HG03575 (cell line): ENCODE measurements around the gene SLC23A2.

ENCODE experiments used
- ATAC-seq: cut with Tn5 transposase; IDR thresholded peaks from one replicate; pipeline ENCODE4 v1.9.1; 2021; ENCODE audit not compliant: unreplicated experiment, insufficient number of reproducible peaks, low FRiP score; ENCODE audit errors: extremely low read depth

Gene SLC23A2

DNA sequence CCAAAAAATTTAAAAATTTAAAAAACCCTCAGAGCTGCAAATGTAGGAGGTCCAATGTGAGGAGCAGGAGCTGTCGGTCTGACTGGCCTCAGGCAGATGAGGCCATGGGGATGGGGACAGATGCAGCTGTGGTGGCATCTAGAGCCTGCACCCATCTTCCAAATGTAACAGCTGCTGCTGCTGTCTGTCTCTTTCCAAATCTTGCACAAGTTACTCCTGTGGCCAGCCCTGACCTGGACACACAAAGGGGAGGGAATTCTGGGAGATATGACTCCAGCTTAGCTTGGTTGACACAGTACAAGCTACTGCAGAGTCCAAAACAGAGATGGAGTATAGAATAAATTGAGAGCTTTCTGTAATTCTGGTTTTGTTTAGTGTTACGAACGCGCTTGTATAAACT lies 164.4 kb downstream of the SLC23A2 start:
- ATAC-seq: no peak

DNA sequence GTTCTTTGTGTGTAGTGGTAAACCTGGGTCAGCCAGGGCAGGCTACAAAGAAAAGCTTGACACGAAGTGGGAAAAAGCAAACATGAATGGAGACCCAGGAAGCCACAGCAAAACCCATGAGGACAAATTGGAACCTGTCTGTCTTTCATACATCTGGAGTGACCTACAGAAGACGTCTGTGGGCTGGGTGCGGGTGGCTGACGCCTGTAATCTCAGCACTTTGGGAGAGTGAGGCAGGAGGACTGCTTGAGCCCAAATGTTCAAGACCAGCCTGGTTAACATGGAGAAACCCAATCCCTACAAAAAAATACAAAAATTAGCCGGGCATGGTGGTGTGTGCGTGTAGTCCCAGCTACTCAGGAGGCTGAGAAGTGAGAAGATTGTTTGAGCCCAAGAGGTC lies 164.8 kb downstream of the SLC23A2 start:
- no peak for ATAC-seq

DNA sequence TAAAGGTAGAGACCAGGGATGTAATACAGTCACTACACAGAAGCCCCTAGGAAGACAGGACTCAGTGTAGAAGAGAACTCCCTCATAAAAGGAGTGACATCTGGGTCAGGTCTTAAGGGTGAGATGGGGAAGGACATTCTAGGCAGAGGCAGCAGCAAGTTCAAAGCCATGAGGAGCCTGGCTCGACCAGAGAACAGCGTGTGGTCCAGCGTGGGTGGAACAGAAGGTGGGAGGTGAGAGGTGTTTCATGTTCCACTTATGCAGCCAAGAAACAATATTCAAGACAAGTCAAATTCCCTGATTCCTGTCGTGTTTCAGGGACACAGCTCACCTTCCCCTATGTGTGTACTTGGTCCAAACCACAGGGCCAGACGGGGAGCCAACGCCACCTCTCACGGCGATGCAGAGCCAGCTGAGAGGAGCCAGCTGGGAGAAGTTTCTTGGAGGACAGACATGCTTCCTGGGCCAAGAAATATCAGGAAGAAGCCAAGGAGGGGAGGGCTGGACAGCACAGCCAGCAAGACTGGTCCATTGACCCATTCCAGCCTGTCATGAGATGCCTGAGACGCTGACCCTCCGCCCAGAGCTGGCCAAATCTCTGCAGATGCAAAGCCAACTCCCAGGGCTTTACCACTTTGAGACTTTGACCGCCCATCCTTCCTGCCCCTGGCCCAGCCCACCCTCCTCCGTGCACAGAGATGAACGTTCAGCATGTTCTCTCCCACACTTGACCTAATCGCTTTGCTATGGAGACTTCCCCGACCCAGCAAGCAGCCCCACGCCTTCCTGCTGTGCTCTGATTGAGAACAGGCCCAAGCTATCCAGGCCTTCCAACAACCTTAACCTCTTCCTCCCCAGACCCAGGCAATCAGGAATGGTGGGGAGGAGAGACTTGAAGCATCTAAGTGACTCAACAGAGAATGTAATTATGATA lies 165.8 kb downstream of the SLC23A2 start:
- no peak for ATAC-seq

DNA sequence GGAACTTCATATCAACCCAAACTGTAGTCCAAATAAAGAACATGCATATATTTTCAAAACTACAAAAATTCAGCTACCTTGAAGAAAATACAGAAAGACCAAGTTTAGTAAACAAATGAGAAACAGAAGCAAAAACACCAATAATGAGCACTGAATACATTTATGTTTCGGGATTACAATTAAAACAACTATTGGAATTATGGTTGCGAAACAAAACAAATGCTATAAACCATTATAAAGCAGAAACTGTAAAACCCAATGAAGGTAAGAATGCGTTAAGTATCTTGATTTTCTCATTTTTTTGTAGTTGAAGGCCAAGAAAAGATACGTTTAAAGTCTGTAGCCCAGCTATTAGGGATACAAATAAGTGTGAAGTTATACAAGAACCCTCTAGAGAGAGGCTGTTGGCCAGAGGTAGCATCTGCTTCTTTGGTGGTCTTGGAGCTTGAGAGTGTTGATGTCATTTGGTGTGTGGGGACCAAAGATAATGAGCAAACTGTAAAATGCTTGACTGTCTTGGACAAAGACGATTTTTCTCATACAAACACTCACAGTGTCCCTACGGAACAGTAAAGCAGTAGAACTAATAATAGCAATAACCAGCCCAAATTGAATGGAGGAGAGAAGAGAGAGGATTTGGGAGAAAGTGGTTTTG lies 168.1 kb downstream of the SLC23A2 start:
- no peak for ATAC-seq

DNA sequence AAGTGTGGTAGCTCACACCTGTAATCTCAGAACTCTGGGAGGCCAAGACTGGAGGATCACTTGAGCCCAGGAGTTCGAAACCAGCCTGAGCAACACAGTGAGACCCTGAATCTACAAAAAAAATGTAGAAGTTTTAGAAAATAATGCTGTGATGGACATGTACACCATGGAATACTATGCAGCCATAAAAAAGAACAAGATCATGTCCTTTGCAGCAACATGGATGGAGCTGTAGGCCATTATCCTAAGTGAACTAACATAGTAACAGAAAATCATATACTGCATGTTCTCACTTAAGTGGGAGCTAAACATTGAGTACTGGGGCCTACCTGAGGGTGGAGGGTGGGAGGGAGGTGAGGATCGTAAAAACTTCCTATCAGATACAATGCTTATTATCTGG lies 168.8 kb downstream of the SLC23A2 start:
- no peak for ATAC-seq

DNA sequence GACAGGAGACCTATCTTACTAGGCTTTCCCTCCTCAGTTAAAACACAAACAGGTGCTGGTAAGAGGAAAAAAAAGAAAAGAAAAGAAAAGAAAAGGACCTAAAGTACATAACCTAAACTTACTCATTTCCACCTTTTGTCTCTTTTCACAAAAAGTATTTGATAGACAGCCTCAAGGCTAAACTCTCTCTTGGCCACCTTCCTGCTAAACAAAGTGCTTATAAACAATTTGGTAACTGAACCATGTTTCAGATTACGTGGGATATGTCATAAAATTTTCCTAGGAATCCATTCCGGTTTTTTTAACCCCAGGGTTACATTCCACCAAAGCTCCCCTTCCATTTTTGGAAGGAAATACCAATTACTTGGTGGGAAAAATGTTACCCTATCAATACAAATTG lies 170.6 kb downstream of the SLC23A2 start:
- no peak for ATAC-seq

DNA sequence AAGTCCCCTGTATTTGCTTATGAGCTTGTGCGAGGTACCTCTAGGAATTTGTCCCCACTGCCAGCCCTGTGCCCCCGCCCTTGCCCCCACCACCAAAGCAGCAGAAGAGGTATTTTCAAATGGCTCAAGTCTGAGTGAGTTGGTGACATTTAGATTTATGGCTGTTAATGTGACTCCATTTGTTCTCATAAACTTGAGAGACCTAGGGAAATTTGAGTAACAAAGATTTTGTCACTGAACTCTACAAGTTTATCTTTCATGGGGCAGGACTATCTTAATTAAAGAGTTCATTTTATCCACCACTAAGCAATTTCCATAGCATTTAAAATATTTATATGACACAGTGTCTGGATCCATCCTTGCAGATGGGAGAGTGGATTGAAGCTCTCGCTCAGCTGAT lies 171.1 kb downstream of the SLC23A2 start:
- ATAC-seq: no peak

DNA sequence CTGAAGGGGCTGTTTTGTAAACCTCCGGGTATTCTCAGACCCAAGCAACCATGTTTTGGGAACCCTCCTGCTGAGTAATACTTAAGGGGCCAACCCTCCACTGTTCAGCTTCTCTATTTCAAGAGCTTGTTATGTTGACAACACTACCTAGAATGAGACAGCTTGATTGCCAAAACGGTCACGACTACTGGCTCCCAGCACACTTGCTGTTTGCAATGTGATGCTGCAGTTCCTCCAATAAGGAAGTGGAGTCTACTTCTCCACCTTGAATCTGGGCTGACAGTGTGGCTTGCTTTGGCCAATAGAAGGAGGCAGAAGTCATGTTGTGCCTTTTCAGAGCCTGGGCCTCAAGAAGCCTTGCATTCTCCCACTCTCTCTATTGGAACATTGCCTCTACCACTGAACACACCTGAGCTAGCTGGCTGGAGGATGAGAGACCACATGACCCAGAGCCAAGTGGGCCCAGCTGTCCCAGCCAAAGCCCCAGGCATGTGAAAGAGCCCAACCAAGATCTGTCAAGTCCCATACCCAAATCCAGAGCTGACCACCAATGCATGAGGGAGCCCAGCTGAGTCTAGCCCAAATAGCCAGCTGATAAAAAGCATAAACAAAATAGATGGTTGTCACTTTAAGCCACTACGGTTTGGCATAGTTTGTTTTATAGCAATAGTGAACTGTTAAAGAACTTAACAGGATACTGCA lies 171.6 kb downstream of the SLC23A2 start:
- ATAC-seq: no peak

DNA sequence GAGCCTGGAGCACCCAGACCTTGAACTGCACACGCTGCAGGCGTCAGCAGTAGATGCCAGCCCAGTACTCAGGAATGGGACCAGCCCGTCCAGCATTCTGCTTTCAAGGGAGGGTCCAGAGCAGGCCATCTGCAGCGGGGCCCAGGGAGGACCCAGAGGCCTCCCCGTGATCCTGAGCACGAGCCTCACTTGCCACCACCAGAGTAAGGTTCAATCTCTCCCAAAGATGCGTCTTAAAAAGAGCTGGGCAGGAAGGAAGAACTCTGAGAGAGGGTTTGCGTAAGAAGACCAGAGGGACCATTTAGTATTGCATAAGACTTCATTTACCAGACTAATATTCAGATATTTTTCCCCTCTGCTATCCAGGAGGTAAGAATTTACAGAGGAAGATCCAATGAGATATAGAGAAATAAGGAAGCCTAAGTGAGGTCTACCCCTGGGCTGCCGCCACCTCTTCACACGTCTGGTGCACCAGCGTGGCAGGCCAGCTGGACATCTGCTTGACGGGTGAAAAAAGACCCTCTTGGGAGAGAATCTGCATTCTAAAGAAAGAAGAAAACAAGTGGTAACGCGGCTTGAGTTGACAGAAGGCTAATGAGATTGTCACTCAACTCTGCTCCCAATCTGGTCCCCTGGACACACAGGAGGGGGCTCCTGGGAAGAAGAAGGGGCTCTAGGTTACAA lies 172.3 kb downstream of the SLC23A2 start:
- no peak for ATAC-seq

DNA sequence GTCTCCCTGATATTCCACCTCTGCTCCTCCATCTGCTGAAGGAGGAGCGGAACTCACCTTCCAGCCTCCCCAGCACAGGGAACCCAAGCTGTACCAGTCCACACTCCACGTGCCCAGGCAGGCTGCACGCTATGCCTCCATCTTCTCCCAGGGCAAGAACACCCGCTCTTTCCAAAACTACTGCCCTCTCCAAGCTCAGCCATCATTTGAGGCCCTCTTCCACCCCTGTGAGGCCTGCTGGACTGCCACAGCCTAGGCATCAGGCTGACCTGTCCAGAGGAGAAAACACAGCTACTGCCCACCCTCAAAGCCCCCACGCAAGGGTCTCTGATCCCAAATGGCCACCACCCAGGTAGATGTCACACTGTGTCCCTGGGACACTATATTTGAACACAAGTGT lies 179.7 kb downstream of the SLC23A2 start:
- no peak for ATAC-seq

DNA sequence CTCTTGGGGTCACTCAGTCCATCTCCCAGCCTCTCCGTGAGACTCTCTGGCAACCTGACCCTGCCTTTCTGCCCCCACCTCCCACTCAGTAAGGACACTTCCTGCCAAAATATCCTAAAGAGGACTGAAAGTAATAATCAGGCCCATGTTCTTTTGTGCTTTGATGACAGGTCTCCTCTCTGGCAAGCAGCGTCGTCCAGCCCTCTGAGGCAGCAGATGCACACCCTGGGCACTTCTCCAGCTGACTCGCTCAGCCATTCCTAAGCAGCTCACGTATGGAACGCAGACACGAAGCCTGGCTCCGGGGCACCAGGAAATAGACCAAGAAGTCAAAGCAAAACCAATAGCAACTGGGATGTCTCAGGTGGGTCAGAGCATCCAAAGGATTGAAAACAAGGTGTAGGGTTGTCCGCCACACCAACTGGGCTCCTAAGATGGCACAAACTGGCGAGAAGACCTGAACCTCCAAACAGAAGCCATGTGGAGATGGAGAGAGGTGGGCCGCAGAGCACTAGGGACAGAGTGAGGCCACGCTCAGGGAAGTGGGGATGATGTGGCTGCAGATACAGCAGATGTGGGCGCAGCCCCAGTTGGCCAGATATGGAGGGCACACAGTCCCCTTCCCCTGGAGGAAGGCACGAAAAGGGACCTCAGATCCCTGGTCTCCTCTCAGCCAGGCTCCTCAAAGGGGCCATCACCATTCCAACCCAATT lies 180.3 kb downstream of the SLC23A2 start:
- ATAC-seq: no peak

DNA sequence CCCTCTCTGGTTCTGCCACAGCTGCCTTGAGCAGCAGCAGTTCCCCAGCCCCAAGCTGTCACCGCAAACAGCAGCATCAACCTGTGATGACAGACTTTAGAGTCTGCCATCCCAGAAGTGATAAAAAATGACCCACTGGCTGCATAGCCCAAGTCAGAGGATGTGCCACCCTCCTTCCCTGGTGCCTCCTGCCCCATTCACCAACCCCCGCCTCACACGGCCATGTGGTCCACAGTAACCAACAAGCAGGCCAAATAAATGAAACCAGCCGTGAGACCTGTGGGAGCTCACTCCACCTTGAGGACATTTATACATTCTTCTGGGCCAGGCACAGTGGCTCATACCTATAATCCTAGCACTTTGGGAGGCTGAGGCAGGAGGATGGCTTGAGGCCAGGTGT lies 181.4 kb downstream of the SLC23A2 start:
- ATAC-seq: no peak

DNA sequence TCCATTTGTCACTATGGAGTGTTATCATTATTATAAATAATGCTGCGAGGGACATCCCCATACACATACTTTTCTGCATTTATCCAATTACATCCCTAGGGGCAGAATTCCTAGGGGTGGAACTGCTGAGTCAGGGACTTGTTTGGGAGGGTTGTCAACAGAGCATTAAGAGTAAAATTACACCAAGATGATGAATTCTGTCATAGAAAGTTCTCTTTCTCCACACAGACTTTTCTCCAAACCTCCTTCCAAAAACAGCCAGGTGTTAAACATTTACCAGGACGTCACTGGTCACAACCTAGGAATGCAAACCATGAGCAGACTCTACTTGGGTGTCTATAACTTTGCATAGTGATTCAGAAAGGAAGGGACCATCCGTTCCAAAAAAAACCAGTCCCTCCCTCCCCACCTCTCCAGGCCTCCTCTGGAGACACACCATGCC lies 184.1 kb downstream of the SLC23A2 start:
- ATAC-seq: no peak

DNA sequence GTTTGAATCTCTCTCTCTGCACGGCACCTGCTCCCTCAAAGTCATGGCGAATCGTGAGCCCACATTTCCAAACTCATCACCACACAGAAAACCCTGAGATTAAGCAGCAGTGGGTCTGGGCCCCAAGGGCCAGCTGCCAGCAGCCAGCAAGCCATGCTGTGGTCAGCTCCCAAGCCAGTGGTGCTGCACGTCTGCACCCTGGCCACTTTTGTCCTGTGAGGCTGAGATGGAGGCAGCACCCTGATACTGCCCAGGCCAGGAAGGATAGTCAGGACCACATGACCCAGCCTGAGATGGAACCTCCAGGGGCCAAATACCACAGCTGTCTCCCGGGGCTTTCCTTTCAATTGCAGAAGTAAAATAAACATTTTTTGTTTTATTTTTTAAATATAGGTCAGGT lies 185.7 kb downstream of the SLC23A2 start:
- ATAC-seq: no peak

DNA sequence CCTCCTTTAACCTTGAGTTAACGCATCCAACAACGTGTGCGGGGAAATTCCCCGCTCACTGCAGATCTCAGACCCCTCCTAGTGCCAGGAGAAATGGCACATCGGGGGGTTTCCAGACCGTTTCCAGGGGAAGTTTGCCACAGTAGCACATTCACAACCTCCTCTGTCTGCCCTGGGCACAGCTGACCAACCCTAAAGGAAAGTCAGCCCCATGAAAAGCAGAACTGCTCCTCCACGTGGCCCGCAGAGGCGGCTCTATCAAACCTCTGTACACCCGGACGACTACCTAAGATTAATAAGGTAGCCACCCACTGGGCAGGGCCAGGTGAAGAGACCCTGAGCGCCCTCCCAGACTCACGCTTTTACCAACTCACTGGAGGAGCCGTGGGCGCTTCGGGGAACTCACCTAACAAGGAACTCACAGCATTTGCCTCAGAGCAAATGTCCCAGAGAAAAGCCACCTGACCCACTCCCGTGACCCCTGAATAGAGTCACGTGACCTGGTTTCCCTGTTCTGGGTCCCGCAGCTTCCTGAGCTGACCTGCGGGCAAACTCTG lies 186.5 kb downstream of the SLC23A2 start:
- ATAC-seq: no peak

DNA sequence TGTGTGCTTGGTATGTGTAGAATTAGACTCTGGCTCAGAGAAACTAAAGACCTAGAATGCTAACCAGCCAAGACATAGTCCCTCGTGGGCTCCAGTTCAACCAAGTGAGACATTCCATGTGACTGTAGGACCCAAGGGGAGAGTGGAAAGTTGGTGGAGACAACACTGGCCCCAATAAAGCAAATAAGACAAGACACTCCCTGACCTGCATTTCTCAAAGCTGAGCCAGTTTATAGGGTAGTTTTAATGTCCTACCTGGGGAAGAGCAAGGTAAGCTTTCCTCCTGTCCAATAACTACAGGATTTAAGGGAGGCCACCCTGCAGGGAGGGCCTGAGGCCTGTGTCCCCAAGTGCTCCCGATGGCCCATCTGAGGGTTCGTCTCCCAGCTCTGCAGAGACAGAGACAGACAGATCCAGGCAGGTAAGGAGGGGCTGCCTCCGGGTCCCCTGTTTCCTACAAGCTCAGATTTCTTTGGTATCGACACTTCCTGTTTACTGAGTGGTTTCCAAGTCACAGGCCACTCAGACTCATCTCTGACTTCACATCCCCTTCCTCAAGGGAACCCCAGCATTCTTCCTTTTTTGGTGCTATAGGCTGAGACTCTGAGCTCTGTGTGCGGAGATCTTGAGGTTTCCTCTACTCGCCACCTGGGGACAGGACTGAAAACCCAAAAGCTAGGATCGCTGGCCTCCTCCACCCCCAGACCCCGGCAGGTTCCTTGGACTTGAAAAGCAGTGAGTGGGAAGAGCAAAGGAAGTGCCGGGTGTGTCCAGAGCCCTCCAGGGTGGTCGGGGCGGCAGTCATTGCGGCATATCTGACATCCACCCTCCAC lies 187.2 kb downstream of the SLC23A2 start:
- ATAC-seq: no peak

DNA sequence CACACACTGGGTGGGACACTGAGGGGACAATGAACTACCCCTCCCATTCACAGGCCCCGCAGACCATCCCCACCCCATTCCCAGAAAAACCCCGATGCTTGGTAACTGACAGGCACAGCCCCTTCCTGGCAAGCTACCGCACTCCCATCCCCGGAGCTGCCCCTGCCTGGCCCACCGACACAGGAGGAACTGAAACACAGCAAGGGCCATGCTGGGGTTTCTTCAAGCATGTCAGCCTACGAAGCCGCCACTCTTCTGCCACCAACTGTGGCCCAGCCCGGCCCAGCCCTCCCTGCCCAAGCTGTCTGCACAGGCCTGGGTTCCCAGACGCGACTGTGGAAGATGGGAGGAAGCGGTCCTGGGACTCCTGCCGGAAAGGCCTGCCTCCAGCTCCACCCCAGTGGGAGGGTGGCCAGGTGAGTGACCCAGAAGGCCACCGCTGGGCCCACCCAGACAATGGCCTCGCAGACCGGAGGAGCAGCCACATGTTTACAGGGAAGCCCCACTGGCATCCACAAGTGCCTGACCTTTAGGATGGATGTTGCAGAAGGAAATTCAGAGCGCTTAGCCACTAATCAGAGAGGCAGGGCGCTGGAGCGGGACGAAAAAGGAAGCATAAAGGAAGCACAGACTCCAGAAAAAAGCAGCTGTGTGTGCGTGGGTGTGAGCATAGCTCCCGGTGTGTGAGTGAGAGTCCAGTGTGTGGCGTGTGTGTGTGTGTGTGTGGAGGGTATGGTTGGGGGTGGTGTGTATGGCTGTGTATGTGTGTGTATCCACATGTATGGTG lies 188.0 kb downstream of the SLC23A2 start:
- ATAC-seq: no peak
